Posterior cingulate gyrus (tissue), 11 donors: ENCODE measurements around the gene RPS4Y2.

Experiments
- DNase-seq, 10 donors: peaks; one replicate each; pipeline versions ENCODE4 v3.0.0 to v3.0.0-alpha.2; 2020 to 2021; ENCODE audit warnings: mixed read lengths in 3 of 10
- intact Hi-C: fragments of 100-400 bp; cut with DNase I; formaldehyde crosslinking; loops from one replicate; pipeline ENCODE4 v1.15.1; 2023

The RPS4Y2 gene

DNA sequence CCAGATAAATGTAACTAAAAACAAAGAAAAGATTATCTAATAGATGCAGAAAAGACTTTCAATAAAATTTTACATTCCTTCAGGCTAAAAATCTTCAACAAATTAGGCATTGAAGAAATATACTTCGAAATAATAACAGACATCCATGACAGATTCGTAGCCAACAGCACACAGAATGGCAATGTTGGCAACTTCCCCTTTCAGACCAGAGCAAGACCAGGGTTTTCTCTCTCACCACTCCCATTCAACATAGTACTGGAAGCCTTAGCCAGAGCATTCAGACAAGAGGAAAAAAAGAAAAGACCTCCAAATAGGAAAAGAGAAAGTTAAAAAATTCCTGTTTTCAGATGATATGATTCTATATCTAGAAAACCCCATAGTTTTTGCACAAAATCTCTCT lies 61.2 kb downstream of the RPS4Y2 start:
- intact Hi-C loops, result no loop called here
- no peak for DNase-seq
